Measurements from ENCODE around the gene PIGZ. TPM values are rescaled to one million over a fixed set of nuclear protein-coding genes. Genes with fewer than 3 reads are reported as not detected.
A peak's percentile ranks its signal among the peaks of the same experiment; 100 is the strongest.

The PIGZ gene
- total and polyA plus RNA-seq, 9 of the 15 experiments (the other 6 are each of a cell fraction or from before 2014, with no cell fraction given), result 0.15 to 1.8 (median 0.76) TPM

DNA sequence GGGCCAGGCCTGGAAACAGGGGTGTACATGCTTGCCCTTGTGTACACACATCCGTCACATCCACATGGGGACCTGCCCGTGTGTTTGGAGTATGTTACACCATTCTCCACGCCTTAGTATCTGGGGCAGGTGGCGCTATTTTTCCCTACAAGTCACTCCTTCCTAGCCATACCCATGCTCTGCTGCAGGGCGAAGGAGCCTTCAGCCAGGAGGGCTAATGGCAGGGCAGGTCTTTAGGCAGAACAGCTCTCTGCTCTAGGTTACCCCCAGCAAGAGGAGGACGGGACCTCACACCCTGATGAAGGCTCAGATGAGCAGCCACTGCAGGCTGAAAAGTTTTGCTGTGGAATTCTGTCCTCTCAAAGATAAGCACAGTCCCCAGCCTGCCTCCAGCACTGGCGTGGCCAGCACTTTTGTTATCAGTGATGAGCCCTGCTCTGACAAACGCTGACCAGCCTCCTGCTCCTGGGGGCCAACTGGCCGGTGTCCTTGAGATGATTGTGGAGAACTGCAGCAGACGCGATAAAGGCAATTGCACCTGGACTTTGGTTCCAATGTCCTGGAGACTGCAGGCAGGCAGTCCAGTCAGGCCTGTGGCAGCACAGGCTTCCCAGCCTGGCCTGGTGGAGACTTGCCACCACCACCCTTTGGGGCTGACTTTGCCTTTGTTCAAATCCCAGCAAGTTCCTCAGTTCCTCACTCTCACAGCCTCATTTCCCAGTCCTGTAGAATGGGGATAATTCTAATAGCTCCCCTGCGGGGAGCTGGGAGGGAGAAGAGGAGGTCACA is 19.8 kb upstream of the PIGZ start (continued):
- peak; percentile 78 for TF ChIP-seq GATAD2B (IDR thresholded peaks at IDR 0.05; ENCODE audit: borderline replicate concordance)
- peak; percentile 87; the same call in 1 of the 2 replicates for TF ChIP-seq BCOR (IDR thresholded peaks at IDR 0.05)
- peak; percentile 96 for TF ChIP-seq ZNF589 (CRISPR knock-in tag; IDR thresholded peaks at IDR 0.05; ENCODE audit: low read depth)
- no peak for TF ChIP-seq CAMTA2 (CRISPR knock-in tag; conservative IDR thresholded peaks at IDR 0.05)
- no peak for TF ChIP-seq KLF1 (tag; IDR thresholded peaks at IDR 0.05)
- peak; percentile 69 for TF ChIP-seq HDAC3 (IDR thresholded peaks at IDR 0.05; ENCODE audit: borderline replicate concordance, partially characterized antibody)
- TF ChIP-seq, protein P1, sequence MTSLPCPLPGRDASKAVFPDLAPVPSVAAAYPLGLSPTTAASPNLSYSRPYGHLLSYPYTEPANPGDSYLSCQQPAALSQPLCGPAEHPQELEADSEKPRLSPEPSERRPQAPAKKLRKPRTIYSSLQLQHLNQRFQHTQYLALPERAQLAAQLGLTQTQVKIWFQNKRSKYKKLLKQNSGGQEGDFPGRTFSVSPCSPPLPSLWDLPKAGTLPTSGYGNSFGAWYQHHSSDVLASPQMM (CRISPR knock-in tag; IDR thresholded peaks at IDR 0.05), result no peak
- TF ChIP-seq NFRKB (IDR thresholded peaks at IDR 0.05; ENCODE audit: low read depth), result no peak
- peak; percentile 28; the same call in 1 of the 2 replicates for TF ChIP-seq KHSRP (IDR thresholded peaks at IDR 0.05)
- TF ChIP-seq, protein P2, sequence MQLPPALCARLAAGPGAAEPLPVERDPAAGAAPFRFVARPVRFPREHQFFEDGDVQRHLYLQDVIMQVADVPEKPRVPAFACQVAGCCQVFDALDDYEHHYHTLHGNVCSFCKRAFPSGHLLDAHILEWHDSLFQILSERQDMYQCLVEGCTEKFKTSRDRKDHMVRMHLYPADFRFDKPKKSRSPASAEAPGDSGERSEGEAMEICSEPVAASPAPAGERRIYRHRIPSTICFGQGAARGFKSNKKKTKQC (CRISPR knock-in tag; IDR thresholded peaks at IDR 0.05), result no peak
- TF ChIP-seq POLR2AphosphoS2 (IDR thresholded peaks at IDR 0.05; ENCODE audit: low read length), result no peak
- TF ChIP-seq, protein P3, sequence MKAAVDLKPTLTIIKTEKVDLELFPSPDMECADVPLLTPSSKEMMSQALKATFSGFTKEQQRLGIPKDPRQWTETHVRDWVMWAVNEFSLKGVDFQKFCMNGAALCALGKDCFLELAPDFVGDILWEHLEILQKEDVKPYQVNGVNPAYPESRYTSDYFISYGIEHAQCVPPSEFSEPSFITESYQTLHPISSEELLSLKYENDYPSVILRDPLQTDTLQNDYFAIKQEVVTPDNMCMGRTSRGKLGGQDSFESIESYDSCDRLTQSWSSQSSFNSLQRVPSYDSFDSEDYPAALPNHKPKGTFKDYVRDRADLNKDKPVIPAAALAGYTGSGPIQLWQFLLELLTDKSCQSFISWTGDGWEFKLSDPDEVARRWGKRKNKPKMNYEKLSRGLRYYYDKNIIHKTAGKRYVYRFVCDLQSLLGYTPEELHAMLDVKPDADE (conservative IDR thresholded peaks at IDR 0.05; ENCODE audit: control insufficient read depth, low read depth, low read length), result peak; percentile 90
- no peak for TF ChIP-seq MCM3 (IDR thresholded peaks at IDR 0.05)
- no peak for TF ChIP-seq SAFB (IDR thresholded peaks at IDR 0.05; ENCODE audit: borderline replicate concordance, low read depth, low read length)
- no peak for TF ChIP-seq MIER1 (IDR thresholded peaks at IDR 0.05; ENCODE audit: low read depth)
- TF ChIP-seq ZNF133 (CRISPR knock-in tag; IDR thresholded peaks at IDR 0.05), result 0 out of 2 replicates have a peak, but pooled peaks have one; percentile 12
- no peak for TF ChIP-seq SREBF1 (IDR thresholded peaks at IDR 0.05; ENCODE audit: borderline replicate concordance, low read depth, low read length)
- TF ChIP-seq HEY1 (CRISPR knock-in tag; IDR thresholded peaks at IDR 0.05; ENCODE audit: borderline replicate concordance), result no peak
- TF ChIP-seq, protein P4, sequence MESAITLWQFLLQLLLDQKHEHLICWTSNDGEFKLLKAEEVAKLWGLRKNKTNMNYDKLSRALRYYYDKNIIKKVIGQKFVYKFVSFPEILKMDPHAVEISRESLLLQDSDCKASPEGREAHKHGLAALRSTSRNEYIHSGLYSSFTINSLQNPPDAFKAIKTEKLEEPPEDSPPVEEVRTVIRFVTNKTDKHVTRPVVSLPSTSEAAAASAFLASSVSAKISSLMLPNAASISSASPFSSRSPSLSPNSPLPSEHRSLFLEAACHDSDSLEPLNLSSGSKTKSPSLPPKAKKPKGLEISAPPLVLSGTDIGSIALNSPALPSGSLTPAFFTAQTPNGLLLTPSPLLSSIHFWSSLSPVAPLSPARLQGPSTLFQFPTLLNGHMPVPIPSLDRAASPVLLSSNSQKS (CRISPR knock-in tag; IDR thresholded peaks at IDR 0.05), result no peak
- peak; percentile 80 to 94 for TF ChIP-seq TEAD1 (CRISPR knock-in tag; IDR thresholded peaks at IDR 0.05)
- TF ChIP-seq, protein P5, sequence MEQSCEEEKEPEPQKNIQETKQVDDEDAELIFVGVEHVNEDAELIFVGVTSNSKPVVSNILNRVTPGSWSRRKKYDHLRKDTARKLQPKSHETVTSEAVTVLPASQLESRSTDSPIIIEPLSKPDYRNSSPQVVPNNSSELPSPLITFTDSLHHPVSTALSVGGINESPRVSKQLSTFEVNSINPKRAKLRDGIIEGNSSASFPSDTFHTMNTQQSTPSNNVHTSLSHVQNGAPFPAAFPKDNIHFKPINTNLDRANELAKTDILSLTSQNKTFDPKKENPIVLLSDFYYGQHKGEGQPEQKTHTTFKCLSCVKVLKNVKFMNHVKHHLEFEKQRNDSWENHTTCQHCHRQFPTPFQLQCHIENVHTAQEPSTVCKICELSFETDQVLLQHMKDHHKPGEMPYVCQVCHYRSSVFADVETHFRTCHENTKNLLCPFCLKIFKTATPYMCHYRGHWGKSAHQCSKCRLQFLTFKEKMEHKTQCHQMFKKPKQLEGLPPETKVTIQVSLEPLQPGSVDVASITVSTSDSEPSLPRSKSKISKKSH (CRISPR knock-in tag; IDR thresholded peaks at IDR 0.05), result no peak
- TF ChIP-seq FOSL1 (tag; conservative IDR thresholded peaks at IDR 0.05), result peak; percentile 71
- TF ChIP-seq POLR2A (conservative IDR thresholded peaks at IDR 0.05), result no peak
- TF ChIP-seq NBN (IDR thresholded peaks at IDR 0.05; ENCODE audit: low read depth), result peak; percentile 83
- TF ChIP-seq EWSR1 (IDR thresholded peaks at IDR 0.05; ENCODE audit: borderline replicate concordance, low read depth, partially characterized antibody), result no peak
